ENCODE measurements around the gene PTCSC3. TPM values are rescaled to one million over a fixed set of nuclear protein-coding genes. Genes with fewer than 3 reads are reported as not detected.
"Not testable (repeated sequence)": the region's sequence is repeated elsewhere in the genome, so short reads cannot be mapped to it uniquely, and the experiment has no call there.

Gene PTCSC3
- total RNA-seq, 2 experiments from 2014 or later: not detected

DNA sequence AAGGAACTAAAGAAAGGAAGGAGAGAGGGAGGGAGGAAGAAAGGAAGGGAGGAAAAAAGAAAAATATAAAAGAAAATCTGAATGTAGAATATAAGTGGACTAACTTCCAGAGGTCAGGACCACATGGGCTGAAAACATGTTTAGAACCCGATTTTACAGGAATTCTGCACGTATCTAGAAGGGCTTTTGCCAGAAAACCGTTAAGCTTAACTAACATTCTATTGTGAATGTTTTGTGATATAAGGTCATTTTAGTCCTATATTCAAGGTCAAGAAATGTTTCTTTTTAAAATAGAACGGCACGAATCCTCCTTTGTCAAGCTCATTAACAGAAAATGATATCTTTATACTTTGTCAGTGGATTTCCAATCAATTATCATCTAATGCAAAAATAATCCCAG lies 13.1 kb downstream of the PTCSC3 start:
- DNase-seq: no peak
- intact Hi-C loops (cut with micrococcal nuclease): no loop called here
- Mint-ChIP-seq H3K4me1 (ENCODE audit: low read depth) (no peaks in the 10 kb centered on the region), H3K27ac (no peak overlapping the region), H3K9me3 (no peaks in the 10 kb centered on the region), H3K36me3 (ENCODE audit: low read depth) (no peaks in the 10 kb centered on the region), H3K4me3 (no peak overlapping the region), H3K27me3 (ENCODE audit: low read depth) (peaks cover 14% of the 10 kb centered on the region)
- CTCF ChIA-PET: no interaction called here

DNA sequence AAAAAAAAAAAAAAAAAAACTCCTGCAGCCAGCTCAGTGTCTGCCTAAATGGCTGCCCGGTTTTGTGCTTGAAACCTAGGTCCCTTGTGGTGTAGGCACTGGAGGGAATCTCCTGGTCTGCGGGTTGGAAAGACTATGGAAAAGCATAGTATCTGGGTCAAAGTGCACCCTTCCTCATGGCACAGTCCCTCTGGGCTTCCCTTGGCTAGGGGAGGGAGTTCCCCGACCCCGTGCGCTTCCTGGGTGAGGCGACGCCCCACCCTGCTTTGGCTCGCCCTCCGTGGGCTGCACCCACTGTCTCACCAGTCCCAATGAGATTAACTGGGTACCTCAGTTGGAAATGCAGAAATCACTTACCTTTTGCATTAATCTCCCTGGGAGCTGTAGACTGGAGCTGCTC lies 14.3 kb downstream of the PTCSC3 start:
- H3K4me1 Mint-ChIP-seq (ENCODE audit: low read depth): no peaks in the 10 kb centered on the region
- intact Hi-C loops (cut with micrococcal nuclease): no loop called here

DNA sequence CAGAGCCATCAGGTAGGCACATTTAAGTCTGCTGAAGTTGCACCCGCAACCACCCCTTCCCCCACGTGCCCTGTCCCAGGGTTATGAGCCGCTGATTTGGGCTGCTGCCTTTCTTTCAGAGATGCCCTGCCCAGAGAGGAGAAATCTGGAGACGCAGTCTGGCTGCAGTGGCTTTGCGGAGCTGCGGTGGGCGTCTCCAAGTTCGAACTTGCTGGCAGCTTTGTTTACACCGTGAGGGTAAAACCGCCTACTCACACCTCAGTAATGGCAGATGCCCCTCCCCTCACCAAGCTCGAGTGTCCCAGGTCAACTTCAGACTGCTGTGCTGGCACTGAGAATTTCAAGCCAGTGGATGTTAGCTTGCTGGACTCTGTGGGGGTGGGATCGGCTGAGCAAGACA lies 14.7 kb downstream of the PTCSC3 start:
- H3K9me3 Mint-ChIP-seq: peaks cover 2% of the 10 kb centered on the region
- no peak for DNase-seq
- CTCF ChIA-PET: no interaction called here
- H3K4me3 Mint-ChIP-seq: no peak overlapping the region
- no peaks in the 10 kb centered on the region for H3K4me1 Mint-ChIP-seq (ENCODE audit: low read depth)
- H3K36me3 Mint-ChIP-seq (ENCODE audit: low read depth): no peaks in the 10 kb centered on the region
- intact Hi-C loops (cut with micrococcal nuclease): no loop called here
- H3K27me3 Mint-ChIP-seq (ENCODE audit: low read depth): peaks cover 16% of the 10 kb centered on the region
- H3K27ac Mint-ChIP-seq: no peak overlapping the region

More for the DNA sequence above, 14.3 kb downstream of the PTCSC3 start:
- CTCF ChIA-PET: interaction anchor here (0.7 kb wide), 1 partner anchor 10 kb away, joined by 3 read pairs; no protein-coding TSS in a partner anchor
- H3K9me3 Mint-ChIP-seq: no peaks in the 10 kb centered on the region
- H3K27me3 Mint-ChIP-seq (ENCODE audit: low read depth): peaks cover 16% of the 10 kb centered on the region
- no peak for DNase-seq
- no peak overlapping the region for H3K4me3 Mint-ChIP-seq
- H3K27ac Mint-ChIP-seq: no peak overlapping the region
- no peaks in the 10 kb centered on the region for H3K36me3 Mint-ChIP-seq (ENCODE audit: low read depth)

DNA sequence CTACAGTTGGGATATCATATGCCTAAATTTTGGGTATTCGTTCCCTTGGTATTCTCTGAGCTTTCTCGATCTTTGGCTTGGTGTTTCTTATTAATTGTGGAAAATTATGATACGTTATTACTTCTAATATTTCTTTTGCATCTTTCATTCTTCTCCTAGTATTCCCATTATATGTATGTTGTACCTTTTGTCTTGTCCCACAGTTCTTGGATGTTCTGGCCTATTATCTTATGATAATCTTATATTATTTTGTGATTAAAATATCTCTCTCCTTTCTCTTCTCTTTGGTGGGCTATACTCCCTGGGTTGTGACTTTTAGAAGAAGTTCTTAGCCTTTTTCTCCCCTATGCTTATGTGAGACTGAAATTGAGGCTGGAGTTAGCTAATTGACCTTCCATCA lies 25.2 kb downstream of the PTCSC3 start:
- DNase-seq: no peak
- H3K4me3 Mint-ChIP-seq: no peak overlapping the region
- H3K27ac Mint-ChIP-seq: no peak overlapping the region
- CTCF ChIA-PET: no interaction called here
- peaks cover 8% of the 10 kb centered on the region for H3K27me3 Mint-ChIP-seq (ENCODE audit: low read depth)
- peaks cover 2% of the 10 kb centered on the region for H3K9me3 Mint-ChIP-seq
- intact Hi-C loops (cut with micrococcal nuclease): no loop called here
- no peaks in the 10 kb centered on the region for H3K36me3 Mint-ChIP-seq (ENCODE audit: low read depth)
- no peaks in the 10 kb centered on the region for H3K4me1 Mint-ChIP-seq (ENCODE audit: low read depth)

DNA sequence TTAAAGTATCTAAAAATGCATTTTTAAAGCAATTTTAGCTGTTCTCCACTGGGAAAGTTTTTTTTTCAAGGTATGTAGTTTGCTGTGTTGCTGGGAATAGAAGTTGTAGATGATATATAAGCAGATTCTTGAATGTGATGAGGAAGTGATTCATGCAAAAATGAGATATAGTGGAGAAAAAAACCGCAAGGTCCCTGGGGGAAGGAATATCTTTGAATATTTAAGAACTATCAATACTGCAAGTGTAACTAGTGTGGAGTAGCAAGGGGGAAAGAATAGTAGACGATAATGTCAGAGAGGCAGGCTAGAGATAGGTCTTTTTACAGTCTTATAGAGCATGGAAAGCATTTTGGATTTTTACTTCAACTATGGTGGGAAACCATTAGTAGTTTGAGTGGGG lies 42.5 kb downstream of the PTCSC3 start:
- intact Hi-C loops (cut with micrococcal nuclease): no loop called here
- H3K9me3 Mint-ChIP-seq: no peaks in the 10 kb centered on the region
- H3K4me3 Mint-ChIP-seq: no peak overlapping the region
- DNase-seq: no peak
- H3K36me3 Mint-ChIP-seq (ENCODE audit: low read depth): no peaks in the 10 kb centered on the region
- H3K27me3 Mint-ChIP-seq (ENCODE audit: low read depth): peaks cover 9% of the 10 kb centered on the region
- CTCF ChIA-PET: no interaction called here
- H3K27ac Mint-ChIP-seq: no peak overlapping the region
- H3K4me1 Mint-ChIP-seq (ENCODE audit: low read depth): no peaks in the 10 kb centered on the region

DNA sequence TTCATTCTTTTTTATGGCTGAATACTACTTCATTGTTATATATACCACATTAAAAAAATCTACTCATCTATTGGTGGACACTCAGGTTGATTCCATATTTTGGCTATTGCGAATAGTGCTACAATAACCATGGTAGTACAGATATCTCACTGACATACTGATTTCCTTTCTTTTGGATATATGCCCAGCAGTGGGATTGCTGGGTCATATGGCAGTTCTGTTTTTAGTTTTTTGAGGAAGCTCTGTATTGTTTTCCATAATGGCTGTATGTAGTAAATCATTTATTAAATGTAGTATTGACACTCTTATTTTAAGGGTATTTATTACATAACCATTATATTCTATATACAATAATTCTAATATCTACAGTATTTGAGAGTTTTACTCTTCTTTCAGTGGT lies 43.7 kb downstream of the PTCSC3 start:
- H3K27me3 Mint-ChIP-seq (ENCODE audit: low read depth): peaks cover 16% of the 10 kb centered on the region
- no peak for DNase-seq
- H3K27ac Mint-ChIP-seq: no peak overlapping the region
- no peaks in the 10 kb centered on the region for H3K4me1 Mint-ChIP-seq (ENCODE audit: low read depth)
- no peaks in the 10 kb centered on the region for H3K9me3 Mint-ChIP-seq
- no peaks in the 10 kb centered on the region for H3K36me3 Mint-ChIP-seq (ENCODE audit: low read depth)
- H3K4me3 Mint-ChIP-seq: no peak overlapping the region
- intact Hi-C loops (cut with micrococcal nuclease): no loop called here
- CTCF ChIA-PET: no interaction called here

DNA sequence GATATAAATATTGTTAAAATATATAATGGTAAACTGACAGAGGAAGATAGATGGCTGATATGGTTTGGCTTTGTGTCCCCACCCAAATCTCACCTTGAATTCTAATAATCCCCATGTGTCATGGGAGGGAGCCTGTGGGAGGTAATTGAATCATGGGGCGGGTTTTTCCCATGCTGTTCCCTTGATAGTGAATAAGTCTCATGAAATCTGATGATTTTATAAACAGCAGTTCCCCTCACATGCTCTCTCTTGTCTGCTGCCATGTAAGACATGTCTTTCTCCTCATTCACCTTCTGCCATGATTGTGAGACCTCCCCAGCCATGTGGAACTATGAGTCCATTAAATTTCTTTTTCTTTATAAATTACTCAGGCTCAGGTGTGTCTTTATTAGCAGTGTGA lies 46.3 kb downstream of the PTCSC3 start:
- intact Hi-C loops (cut with micrococcal nuclease): no loop called here
- H3K27me3 Mint-ChIP-seq (ENCODE audit: low read depth): peaks cover 26% of the 10 kb centered on the region
- DNase-seq: no peak
- no peaks in the 10 kb centered on the region for H3K36me3 Mint-ChIP-seq (ENCODE audit: low read depth)
- no peak overlapping the region for H3K4me3 Mint-ChIP-seq
- no peak overlapping the region for H3K27ac Mint-ChIP-seq
- no peaks in the 10 kb centered on the region for H3K9me3 Mint-ChIP-seq
- H3K4me1 Mint-ChIP-seq (ENCODE audit: low read depth): no peaks in the 10 kb centered on the region
- CTCF ChIA-PET: no interaction called here

DNA sequence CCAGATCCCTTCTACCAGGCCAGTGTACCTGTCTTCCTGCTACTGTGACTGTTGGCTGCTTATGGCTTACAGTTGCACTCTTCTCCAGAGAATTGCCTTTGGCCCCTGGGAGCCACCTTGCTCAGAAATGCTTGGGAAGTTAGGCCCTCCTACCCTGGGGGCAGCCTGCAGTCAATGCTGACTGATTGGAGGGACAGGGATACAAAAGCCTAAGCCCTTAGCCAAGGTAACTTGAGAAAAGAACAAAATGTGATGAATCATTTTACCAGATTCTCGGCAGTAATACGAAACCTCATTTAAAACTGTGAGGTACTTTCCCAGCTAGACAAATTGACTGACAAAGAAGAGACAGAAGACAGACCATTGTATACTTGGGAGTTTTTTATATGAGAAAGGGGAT lies 47.3 kb downstream of the PTCSC3 start:
- no peak for DNase-seq
- CTCF ChIA-PET: no interaction called here
- intact Hi-C loops (cut with micrococcal nuclease): no loop called here

DNA sequence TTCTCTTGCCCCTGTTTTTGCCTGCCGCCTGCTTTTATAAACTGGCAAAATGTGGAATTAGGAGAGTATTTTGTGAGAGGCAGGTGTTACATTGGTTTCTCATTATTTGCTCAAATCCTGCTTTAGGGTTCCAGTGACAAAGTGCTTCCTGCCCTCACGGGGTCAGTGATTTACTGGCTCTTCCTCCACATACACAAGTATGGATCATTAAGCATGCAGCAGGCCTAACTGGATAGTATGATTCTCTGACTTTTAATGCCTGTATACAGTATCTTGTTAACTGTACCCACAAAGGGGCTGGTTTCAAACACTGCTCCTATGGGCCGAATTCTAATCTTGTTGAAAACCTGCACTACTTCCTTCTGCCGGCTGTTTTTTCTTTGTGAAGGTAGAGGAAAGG lies 63.2 kb downstream of the PTCSC3 start:
- H3K36me3 Mint-ChIP-seq (ENCODE audit: low read depth): no peaks in the 10 kb centered on the region
- no peak for DNase-seq
- H3K27ac Mint-ChIP-seq: no peak overlapping the region
- CTCF ChIA-PET: no interaction called here
- H3K4me1 Mint-ChIP-seq (ENCODE audit: low read depth): no peaks in the 10 kb centered on the region
- H3K9me3 Mint-ChIP-seq: no peaks in the 10 kb centered on the region
- H3K27me3 Mint-ChIP-seq (ENCODE audit: low read depth): peaks cover 10% of the 10 kb centered on the region
- intact Hi-C loops (cut with micrococcal nuclease): no loop called here
- H3K4me3 Mint-ChIP-seq: no peak overlapping the region

More for the DNA sequence above, 47.3 kb downstream of the PTCSC3 start:
- Mint-ChIP-seq H3K36me3 (ENCODE audit: low read depth) (no peaks in the 10 kb centered on the region), H3K27me3 (ENCODE audit: low read depth) (peaks cover 28% of the 10 kb centered on the region), H3K27ac (no peak overlapping the region), H3K4me3 (no peak overlapping the region), H3K4me1 (ENCODE audit: low read depth) (no peaks in the 10 kb centered on the region), H3K9me3 (no peaks in the 10 kb centered on the region)

DNA sequence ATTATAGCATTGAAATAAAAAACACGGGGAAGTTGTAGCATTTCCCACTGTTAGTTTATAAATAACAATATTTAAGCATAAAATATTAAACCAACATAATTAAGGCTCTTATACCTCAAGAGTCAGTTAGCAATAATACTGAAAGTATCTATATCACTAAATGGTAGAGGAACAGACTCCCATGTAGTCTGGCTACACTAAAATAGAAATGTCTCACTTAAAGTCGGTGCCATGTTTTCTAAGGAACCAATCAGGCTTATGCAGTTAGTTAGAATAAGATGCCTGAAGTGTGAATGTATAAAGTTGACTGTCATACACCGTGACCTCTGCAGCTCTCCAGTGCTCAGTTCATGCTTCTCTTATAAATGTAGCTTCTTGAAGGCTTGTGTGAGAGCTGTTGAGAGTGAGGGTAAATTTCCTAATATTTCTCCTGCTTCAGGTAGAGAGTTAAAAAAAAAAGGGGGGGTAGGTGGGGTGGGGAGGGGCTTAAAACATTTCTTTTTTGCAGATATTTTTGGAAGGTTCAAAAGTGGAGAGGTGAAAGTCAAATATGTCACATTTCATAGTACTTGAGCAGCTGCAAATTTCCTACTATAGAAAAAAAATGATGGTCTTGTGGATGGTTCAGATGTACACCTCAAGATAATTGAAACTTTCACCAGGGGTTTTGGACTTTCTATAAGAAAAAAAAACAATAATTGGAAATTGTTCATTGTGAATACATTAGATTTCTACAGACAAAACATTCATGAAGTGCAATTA lies 64.5 kb downstream of the PTCSC3 start:
- Mint-ChIP-seq H3K4me1 (ENCODE audit: low read depth) (no peaks in the 10 kb centered on the region), H3K27ac (no peak overlapping the region), H3K27me3 (ENCODE audit: low read depth) (peaks cover 14% of the 10 kb centered on the region), H3K4me3 (no peak overlapping the region), H3K9me3 (no peaks in the 10 kb centered on the region), H3K36me3 (ENCODE audit: low read depth) (no peaks in the 10 kb centered on the region)
- intact Hi-C loops (cut with micrococcal nuclease): no loop called here
- no peak for DNase-seq
- CTCF ChIA-PET: interaction anchor here (0.7 kb wide), 1 partner anchor 41 kb away, joined by 4 read pairs; no protein-coding TSS in a partner anchor

DNA sequence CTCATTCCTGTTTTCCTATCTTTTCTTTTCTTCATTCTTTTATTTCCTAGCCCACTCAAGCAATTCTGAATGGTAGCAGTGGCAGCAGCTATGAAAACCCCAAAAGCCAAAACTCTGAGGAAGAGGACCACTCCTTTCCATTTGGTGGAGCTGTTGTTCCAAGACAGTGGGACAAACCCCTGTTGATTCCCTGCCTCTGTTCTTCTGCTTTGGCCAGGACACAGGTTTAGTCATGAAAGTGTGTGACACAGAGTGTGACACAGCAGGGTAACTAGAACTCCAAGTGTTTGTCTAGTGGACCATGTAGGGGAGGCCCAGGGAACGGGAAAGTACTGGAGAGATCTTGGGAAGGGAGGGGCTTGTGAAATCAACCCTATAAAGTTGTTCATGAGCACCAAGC lies 71.1 kb downstream of the PTCSC3 start:
- Mint-ChIP-seq H3K4me1 (ENCODE audit: low read depth) (no peaks in the 10 kb centered on the region), H3K36me3 (ENCODE audit: low read depth) (no peaks in the 10 kb centered on the region), H3K27ac (no peak overlapping the region), H3K9me3 (no peaks in the 10 kb centered on the region), H3K27me3 (ENCODE audit: low read depth) (peaks cover 25% of the 10 kb centered on the region), H3K4me3 (no peak overlapping the region)
- no peak for DNase-seq
- CTCF ChIA-PET: interaction anchor here (2.0 to 2.5 kb wide), 2 partner anchors 35 to 269 kb away, joined by 5 to 11 read pairs; no protein-coding TSS in a partner anchor
- intact Hi-C loops (cut with micrococcal nuclease): no loop called here

DNA sequence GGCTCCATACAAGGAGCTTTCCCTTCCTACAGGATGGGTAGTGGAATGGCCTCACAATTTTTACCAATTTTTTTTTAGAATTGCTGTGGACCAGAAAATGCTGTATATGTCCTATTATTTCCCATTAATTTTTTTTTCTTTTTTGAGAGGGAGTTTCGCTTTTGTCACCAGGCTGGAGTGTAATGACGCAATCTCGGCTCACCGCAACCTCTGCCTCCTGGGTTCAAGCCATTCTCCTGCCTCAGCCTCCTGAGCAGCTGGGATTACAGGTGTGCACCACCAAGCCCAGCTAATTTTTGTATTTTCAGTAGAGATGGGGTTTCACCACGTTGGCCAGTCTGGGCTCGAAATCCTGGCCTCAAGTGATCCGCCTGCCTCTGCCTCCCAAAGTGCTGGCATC lies 72.3 kb downstream of the PTCSC3 start:
- DNase-seq; H3K9me3 Mint-ChIP-seq; H3K36me3 Mint-ChIP-seq (ENCODE audit: low read depth); H3K27ac Mint-ChIP-seq; H3K4me1 Mint-ChIP-seq (ENCODE audit: low read depth); H3K4me3 Mint-ChIP-seq; CTCF ChIA-PET; intact Hi-C loops (cut with micrococcal nuclease): not testable (repeated sequence)
- peaks cover 26% of the 10 kb centered on the region for H3K27me3 Mint-ChIP-seq (ENCODE audit: low read depth)

DNA sequence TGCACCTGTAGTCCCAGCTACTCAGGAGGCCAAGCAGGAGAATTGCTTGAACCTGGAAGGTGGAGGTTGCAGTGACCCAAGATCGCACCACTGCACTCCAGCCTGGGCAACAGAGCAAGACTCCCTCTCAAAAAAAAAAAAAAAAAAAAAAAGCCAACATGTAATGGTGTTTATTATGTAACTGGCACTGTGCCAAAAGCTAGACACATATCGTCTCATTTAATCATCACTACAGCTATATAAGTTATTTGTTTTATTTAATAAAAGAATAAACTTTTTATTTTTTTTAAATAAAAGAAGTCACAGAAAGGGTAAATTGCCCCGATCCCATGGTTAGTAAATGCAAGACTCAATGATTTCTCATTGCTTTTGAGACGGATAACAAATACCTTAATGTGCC lies 76.9 kb downstream of the PTCSC3 start:
- intact Hi-C loops (cut with micrococcal nuclease): no loop called here
- Mint-ChIP-seq H3K4me3 (no peak overlapping the region), H3K27me3 (ENCODE audit: low read depth) (peaks cover 11% of the 10 kb centered on the region), H3K36me3 (ENCODE audit: low read depth) (no peaks in the 10 kb centered on the region), H3K27ac (no peak overlapping the region), H3K4me1 (ENCODE audit: low read depth) (no peaks in the 10 kb centered on the region), H3K9me3 (no peaks in the 10 kb centered on the region)
- CTCF ChIA-PET: no interaction called here
- no peak for DNase-seq

All from activated naive CD4-positive, alpha-beta T cell treated with anti-CD3 and anti-CD28 coated beads for 36 hours (primary cell).